OCI-LY3 (cell line): Measurements from ENCODE around the gene MON2.

Experiments used
- CTCF ChIP-seq: fragments of 200-600, 300-600 bp; sonication (generic); IDR thresholded peaks from 2 replicates; pipeline ENCODE4 v1.5.1; 2014; ENCODE audit warnings: antibody characterized with exemption, low read length, low read depth
- EZH2phosphoT487 ChIP-seq: fragments of 200-600 bp; shearing (Covaris generic); IDR thresholded peaks from 2 replicates; pipeline ENCODE4 v1.6.1; 2018; ENCODE audit warnings: antibody characterized with exemption, mixed run types, low read depth

DNA sequence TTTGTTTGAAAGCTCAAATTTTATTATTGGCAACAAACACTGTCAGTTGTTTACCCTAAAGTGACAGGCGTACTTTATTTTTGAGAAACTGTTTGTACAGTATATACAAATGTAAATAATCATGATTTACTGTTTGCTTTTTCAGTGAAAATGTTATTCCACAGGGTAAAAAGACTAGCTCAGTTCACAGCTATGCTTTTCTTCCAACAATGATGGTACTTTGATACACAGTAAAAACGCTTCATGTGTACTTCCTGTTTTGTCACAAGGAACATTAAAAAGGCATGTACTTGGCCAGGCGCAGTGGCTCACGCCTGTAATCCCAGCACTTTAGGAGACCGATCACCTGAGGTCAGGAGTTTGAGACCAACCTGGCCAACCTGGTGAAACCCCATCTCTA lies 53.7 kb downstream of the MON2 start:
- TF ChIP-seq CTCF (no peak), EZH2phosphoT487 (no peak)
